HG03571 (cell line): Measurements from ENCODE around the gene BBS10.
"Not testable (repeated sequence)": the region's sequence is repeated elsewhere in the genome, so short reads cannot be mapped to it uniquely, and the experiment has no call there.

Experiments used
- ATAC-seq: cut with Tn5 transposase; IDR thresholded peaks from one replicate; pipeline ENCODE4 v1.9.1; 2021; ENCODE audit not compliant: unreplicated experiment

BBS10 gene

GRCh38 chr12:76332606-76333005 is 15.6 kb downstream of the BBS10 start:
- ATAC-seq = no peak

GRCh38 chr12:76329606-76330005 is 18.6 kb downstream of the BBS10 start:
- no peak for ATAC-seq

DNA sequence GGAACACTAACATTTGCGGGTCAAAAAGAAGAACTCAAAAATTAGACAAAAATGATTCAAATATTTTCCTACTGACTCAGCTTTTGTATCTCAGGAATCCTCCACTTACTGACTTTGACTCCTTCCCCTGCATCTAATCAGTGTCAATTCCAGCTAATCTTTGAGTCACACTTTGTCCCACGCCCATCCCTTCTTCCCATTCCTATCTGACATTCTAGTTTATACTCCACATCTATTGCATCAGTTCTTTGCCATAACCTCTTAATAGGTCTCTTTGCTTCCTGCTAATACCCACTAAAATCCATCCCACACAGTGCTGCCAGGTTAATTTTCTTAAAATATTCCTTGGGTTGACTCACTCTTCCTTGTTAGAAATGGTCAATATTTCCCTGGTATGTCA is 19.1 kb downstream of the BBS10 start:
- ATAC-seq = no peak

- ATAC-seq = not testable (repeated sequence)
Observed at GRCh38 chr12:76319595-76320319, 28.5 kb downstream of the BBS10 start.

DNA sequence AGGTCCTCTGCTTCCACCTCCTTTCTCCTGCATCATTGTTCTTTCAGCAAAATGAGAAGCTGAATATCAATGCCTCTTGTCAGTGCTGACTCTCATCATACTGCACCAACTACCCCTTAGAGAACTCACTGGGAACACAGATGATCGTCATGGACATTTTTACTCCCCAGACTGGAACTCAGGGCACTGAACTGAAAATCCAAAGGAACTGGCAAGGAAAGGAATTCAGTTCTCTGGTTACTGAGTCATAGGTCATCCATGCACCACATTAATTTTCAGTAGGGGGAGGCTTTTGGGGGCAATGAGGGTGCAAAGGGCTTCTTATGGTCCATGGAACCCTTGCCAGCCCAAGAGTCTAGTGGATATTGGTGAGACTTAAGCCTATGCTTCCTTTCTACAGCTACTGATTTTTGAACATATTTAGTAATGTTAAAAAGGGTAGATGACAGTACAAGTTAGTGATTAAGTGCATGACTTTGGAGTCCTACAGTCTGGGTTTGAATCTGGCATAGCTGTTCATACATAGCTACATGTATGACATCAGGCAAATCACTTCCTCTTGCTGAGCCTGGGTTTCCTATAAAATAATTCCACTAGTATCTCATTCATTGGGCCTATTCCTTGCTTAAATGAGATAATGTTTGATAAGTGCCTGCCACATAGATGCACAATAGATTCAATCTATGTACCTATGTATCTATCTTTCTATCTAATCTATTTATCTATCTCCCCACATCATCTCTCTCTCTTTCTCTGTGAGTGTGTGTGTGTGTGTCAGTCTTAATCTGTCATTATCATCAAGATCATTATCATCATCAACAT is 29.2 kb downstream of the BBS10 start:
- ATAC-seq = no peak

- ATAC-seq = no peak
Observed at GRCh38 chr12:76317976-76318375, 30.2 kb downstream of the BBS10 start.

GRCh38 chr12:76316468-76316867 is 31.7 kb downstream of the BBS10 start:
- ATAC-seq = no peak

DNA sequence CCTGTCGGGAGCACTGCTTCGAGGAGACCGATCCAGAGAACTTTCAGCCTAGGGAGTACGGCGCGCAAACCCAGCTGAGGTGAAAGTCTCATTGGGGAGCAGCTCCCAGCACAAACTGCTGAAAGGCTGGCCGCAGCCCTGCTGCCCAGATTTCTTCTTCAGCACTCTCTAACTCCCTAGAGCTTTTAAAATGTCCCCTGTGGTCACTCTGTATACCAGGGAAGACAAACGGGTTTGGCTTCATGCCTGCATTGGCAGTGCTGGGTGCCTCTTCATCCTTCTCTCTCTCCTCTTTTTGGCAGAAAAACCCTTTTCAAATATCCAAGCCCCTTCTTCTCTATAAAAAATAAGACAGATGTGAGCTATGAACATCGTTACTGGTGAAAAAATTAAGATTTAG is 34.9 kb downstream of the BBS10 start:
- ATAC-seq = no peak

DNA sequence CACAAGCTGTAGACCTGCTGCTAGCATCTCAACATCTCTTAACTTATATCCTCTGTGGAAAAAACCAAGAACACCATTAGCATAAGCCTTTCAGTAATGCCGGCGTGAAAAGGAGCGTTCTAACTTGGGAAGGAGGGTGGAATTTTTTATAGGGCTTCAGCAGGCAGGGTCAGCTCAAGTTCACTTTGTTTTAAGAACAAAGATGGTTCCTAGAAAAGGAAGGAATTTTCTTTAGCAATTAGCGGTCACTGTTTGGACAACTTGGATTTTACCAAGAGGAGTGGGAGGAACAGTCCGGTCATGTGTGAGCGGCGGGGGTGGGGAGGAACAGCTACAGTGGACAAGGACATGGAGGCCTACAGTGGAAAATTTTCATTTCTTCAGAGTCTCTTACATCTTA is 35.9 kb downstream of the BBS10 start:
- no peak for ATAC-seq

- ATAC-seq = no peak
Observed at GRCh38 chr12:76311796-76312195, 36.4 kb downstream of the BBS10 start.

- ATAC-seq = no peak
Observed at GRCh38 chr12:76310110-76310509, 38.1 kb downstream of the BBS10 start.

DNA sequence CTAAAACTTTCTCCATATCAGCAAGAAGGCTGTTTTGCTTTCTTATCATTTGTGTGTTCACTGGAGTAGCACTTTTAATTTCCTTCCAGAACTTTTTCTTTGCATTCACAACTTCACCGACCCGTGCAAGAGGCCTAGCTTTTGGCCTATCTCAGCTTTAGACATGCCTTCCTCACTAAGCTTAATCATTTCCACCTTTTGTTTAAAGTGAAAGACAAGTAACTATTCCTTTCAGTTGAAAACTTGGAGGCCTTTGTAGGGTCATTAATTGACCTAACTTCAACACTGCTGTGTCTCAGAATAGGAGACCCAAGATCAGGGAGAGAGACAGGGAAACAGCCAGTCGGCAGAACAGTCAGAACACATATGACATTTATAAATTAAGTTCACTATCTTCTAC is 39.3 kb downstream of the BBS10 start:
- no peak for ATAC-seq

DNA sequence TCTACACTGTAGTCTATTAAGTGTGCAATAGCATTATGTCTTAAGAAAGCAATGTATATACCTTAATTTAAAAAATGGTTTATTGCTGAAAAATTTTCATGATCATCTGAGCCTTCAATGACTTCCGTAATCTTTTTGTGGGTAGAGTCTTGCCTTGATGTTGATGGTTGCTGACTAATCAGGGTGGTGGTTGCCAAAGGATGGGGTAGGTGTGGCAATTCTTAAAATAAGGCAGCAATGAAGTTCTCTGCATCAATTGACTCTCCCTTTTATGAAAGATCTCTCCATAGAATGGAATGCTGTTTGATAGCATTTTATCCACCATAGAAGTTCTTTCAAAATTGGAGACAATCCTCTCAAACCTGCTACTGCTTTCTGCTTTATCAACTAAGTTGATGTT is 41.1 kb downstream of the BBS10 start:
- no peak for ATAC-seq

- ATAC-seq = no peak
Observed at GRCh38 chr12:76303989-76304460, 44.2 kb downstream of the BBS10 start.

DNA sequence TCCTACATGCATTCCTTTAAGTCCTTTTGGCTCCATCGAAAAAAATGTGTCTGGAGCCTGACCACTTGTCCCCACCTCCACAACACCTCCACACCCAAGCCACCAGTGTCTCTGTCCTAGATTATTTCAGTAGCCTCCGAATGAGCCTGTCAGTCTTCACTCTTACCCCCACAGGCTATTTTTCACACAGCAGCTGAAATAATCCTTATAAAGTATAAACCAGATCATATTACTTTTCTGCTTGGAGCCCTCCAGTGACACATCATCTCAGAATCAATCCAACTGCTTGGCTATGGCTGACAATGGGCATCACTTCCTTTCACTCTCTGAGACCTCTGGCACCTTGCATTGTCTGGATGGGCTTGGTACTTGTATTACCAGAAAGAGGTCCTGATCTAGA is 44.9 kb downstream of the BBS10 start:
- ATAC-seq = no peak

DNA sequence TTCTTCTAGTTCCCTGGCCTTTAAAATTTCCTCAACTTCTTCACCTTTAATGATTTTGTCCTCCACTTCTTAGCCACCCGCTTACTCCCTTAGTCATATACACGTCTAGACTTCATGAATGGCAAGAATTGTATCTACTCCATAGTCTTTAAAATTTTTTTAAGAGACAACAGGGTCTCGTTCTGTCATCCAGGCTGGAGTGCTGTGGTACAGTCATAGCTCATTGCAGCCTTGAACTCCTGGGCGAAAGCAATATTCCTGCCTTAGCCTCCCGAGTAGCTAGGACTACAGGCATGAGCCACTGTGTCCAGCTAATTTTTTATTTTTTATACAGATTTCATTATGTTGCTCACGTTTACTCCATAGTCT is 47.9 kb downstream of the BBS10 start:
- no peak for ATAC-seq

GRCh38 chr12:76299536-76300296 is 48.5 kb downstream of the BBS10 start:
- ATAC-seq = no peak
